Neural progenitor cell (in vitro differentiated cells): ENCODE results near the gene SLC7A9. TPM values are rescaled to one million over a fixed set of nuclear protein-coding genes. Genes with fewer than 3 reads are reported as not detected.

Experiments
- DNase-seq: peaks from one replicate; pipeline ENCODE4 v3.0.0-alpha.2; 2016; ENCODE audit warnings: low spot score
- H2AFZ ChIP-seq: fragments of 200-600 bp; sonication (generic); replicated peaks from 2 replicates; pipeline ENCODE4 v1.6.1; 2016; ENCODE audit warnings: antibody characterized with exemption
- H3F3A ChIP-seq: fragments of 200-600 bp; sonication (generic); 2 replicates; pipeline ENCODE4 v1.6.1; 2016; ENCODE audit warnings: antibody characterized with exemption, low read depth
- H3K27ac ChIP-seq: fragments of 200-600 bp; sonication (generic); 2 replicates; pipeline ENCODE4 v1.5.1; 2016; ENCODE audit warnings: mild to moderate bottlenecking
- H3K27me3 ChIP-seq: fragments of 200-600 bp; sonication (generic); 2 replicates; pipeline ENCODE4 v1.6.1; 2016; ENCODE audit warnings: mild to moderate bottlenecking, moderate library complexity
- H3K36me3 ChIP-seq: fragments of 200-600 bp; sonication (generic); 2 replicates; pipeline ENCODE4 v1.5.1; 2016
- H3K4me1 ChIP-seq: fragments of 200-600 bp; sonication (generic); 2 replicates; pipeline ENCODE4 v1.6.1; 2016; ENCODE audit warnings: mixed run types
- H3K4me2 ChIP-seq: fragments of 200-600 bp; sonication (generic); 2 replicates; pipeline ENCODE4 v1.6.1; 2016
- H3K4me3 ChIP-seq: fragments of 200-600 bp; sonication (generic); 2 replicates; pipeline ENCODE4 v1.5.1; 2016
- H3K79me2 ChIP-seq: fragments of 200-600 bp; sonication (generic); 2 replicates; pipeline ENCODE4 v1.6.1; 2016; ENCODE audit warnings: low read depth
- H3K9ac ChIP-seq: fragments of 200-600 bp; sonication (generic); 2 replicates; pipeline ENCODE4 v1.6.1; 2016
- H3K9me3 ChIP-seq: fragments of 200-600 bp; sonication (generic); 2 replicates; pipeline ENCODE4 v1.5.1; 2016; ENCODE audit warnings: low read depth
- H4K20me1 ChIP-seq: fragments of 200-600 bp; sonication (generic); 2 replicates; pipeline ENCODE4 v1.6.1; 2016; ENCODE audit warnings: low read depth
- H3K27ac Mint-ChIP-seq: 3 replicates; pipeline ENCODE4 v1.8.0; 2021; ENCODE audit warnings: mixed read lengths
- H3K27me3 Mint-ChIP-seq: 2 replicates; pipeline ENCODE4 v1.8.0; 2022; ENCODE audit warnings: low read depth, mild to moderate bottlenecking, inconsistent platforms, moderate library complexity, mixed read lengths; ENCODE audit not compliant: insufficient read depth
- H3K36me3 Mint-ChIP-seq: 3 replicates; pipeline ENCODE4 v1.8.0; 2021; ENCODE audit warnings: mixed read lengths
- H3K4me1 Mint-ChIP-seq: 3 replicates; pipeline ENCODE4 v1.8.0; 2021; ENCODE audit warnings: mixed read lengths
- H3K4me3 Mint-ChIP-seq: 3 replicates; pipeline ENCODE4 v1.8.0; 2021; ENCODE audit warnings: mild to moderate bottlenecking, moderate library complexity, mixed read lengths
- H3K9me3 Mint-ChIP-seq: 3 replicates; pipeline ENCODE4 v1.8.0; 2020; ENCODE audit warnings: mixed read lengths
- EZH2 ChIP-seq: fragments of 200-600 bp; sonication (generic); IDR thresholded peaks from 2 replicates; pipeline ENCODE4 v1.6.1; 2017; ENCODE audit warnings: antibody characterized with exemption, mild to moderate bottlenecking, moderate library complexity
- EZH2phosphoT487 ChIP-seq: fragments of 200-600 bp; sonication (generic); IDR thresholded peaks from 2 replicates; pipeline ENCODE4 v1.6.1; 2017; ENCODE audit warnings: antibody characterized with exemption
- total RNA-seq: library from RNA; depleted of rRNA; stranded (reverse); fragments of >200 nt; gene quantifications from 2 replicates; pipeline ENCODE4 v1.2.3, GENCODE V29; 2015; ENCODE audit warnings: low replicate concordance
- TF ChIP-seq, protein P1 (sequence below): fragments of 200-600 bp; sonication (generic); IDR thresholded peaks from 2 replicates; pipeline ENCODE4 v1.5.1; 2017; ENCODE audit warnings: antibody characterized with exemption, mild to moderate bottlenecking

SLC7A9 gene
- total RNA-seq, 1 donor from 2014 or later: not detected

DNA sequence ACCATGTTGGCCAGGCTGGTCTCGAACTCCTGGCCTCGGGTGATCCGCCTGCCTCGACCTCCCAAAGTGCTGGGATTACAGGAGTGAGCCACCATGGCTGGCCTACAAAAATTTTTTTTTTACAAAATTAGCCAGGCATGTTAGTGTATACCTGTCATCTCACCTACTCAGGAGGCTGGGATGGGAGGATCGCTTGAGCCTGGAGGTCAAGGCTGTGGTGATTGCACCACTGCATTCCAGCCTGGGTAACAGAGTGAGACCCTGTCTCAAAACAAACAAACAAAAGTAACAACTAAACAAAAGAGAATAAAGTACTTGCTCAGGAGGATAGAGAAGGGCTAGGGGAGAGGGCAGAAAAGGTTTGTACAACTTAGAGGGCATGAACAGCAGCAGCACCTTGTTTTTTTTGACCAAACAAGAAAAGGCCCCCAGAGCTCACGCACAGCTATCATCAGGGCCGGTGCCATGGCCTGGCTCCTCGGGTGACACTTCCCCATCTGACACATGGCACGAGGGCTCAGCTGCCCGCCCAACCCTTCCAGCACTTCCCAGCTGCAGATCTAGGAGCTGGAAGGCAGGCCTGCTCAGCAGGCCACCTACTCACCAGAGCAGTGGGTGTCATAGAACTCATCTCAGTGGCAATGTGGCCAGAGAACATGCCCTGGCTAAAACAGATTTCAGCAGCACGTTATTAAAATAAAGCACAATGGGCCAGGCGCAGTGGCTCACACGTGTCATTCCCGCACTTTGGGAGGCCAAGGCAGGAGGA lies 8.6 kb upstream of the SLC7A9 start:
- H3F3A ChIP-seq: no peaks in the 10 kb centered on the region
- DNase-seq: no peak
- peaks cover 4% of the 10 kb centered on the region for H3K27me3 Mint-ChIP-seq
- H3K4me1 ChIP-seq: peaks cover 4% of the 10 kb centered on the region
- H3K4me3 ChIP-seq: no peak overlapping the region
- no peak overlapping the region for H3K27ac ChIP-seq
- H3K36me3 Mint-ChIP-seq: peaks cover 9% of the 10 kb centered on the region
- H4K20me1 ChIP-seq: no peaks in the 10 kb centered on the region
- no peaks in the 10 kb centered on the region for H3K36me3 ChIP-seq
- H3K4me1 Mint-ChIP-seq: peaks cover 6% of the 10 kb centered on the region
- no peak overlapping the region for H3K9ac ChIP-seq
- H3K9me3 Mint-ChIP-seq: no peaks in the 10 kb centered on the region
- no peaks in the 10 kb centered on the region for H3K79me2 ChIP-seq
- TF ChIP-seq, protein P1, sequence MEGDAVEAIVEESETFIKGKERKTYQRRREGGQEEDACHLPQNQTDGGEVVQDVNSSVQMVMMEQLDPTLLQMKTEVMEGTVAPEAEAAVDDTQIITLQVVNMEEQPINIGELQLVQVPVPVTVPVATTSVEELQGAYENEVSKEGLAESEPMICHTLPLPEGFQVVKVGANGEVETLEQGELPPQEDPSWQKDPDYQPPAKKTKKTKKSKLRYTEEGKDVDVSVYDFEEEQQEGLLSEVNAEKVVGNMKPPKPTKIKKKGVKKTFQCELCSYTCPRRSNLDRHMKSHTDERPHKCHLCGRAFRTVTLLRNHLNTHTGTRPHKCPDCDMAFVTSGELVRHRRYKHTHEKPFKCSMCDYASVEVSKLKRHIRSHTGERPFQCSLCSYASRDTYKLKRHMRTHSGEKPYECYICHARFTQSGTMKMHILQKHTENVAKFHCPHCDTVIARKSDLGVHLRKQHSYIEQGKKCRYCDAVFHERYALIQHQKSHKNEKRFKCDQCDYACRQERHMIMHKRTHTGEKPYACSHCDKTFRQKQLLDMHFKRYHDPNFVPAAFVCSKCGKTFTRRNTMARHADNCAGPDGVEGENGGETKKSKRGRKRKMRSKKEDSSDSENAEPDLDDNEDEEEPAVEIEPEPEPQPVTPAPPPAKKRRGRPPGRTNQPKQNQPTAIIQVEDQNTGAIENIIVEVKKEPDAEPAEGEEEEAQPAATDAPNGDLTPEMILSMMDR: no peak
- no peak for TF ChIP-seq EZH2
- TF ChIP-seq EZH2phosphoT487: no peak
- H3K27ac Mint-ChIP-seq: no peak overlapping the region
- no peaks in the 10 kb centered on the region for H3K9me3 ChIP-seq
- H3K4me2 ChIP-seq: no peak overlapping the region
- H3K27me3 ChIP-seq: no peaks in the 10 kb centered on the region
- H2AFZ ChIP-seq: no peak overlapping the region
- H3K4me3 Mint-ChIP-seq: no peak overlapping the region

DNA sequence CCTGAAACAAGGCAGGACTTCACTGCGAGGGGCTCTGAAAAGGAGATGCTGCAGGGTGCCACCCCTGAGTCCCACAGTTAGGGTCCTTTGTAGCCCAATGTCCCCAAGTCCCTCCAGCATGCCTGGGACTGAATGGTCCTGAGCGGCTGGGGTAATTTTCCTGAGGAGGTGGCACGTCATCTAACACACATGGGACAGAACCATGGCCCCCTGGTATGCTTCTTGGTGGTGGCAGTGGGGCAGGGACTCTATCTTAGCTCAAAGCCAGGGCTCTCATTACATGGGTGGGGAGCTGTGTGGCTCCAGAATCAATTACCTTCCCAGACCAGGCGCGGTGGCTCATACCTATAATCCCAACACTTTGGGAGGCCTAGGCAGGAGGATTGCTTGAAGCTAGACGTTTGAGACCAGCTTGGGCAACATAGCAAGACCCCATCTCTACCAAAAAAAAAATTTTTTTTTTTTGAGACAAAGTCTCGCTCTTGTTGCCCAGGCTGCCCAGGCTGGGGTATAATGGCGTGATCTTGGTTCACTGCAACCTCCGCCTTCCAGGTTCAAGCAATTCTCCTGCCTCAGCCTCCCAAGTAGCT lies 7.9 kb upstream of the SLC7A9 start:
- no peaks in the 10 kb centered on the region for H3K27me3 ChIP-seq
- no peak overlapping the region for H3K4me3 ChIP-seq
- H3K9ac ChIP-seq: no peak overlapping the region
- H3K36me3 Mint-ChIP-seq: peaks cover 9% of the 10 kb centered on the region
- H2AFZ ChIP-seq: no peak overlapping the region
- H3K27me3 Mint-ChIP-seq: peaks cover 4% of the 10 kb centered on the region
- no peak for TF ChIP-seq EZH2
- TF ChIP-seq, protein P1: no peak
- TF ChIP-seq EZH2phosphoT487: no peak
- peaks cover 4% of the 10 kb centered on the region for H3K4me1 ChIP-seq
- H3K79me2 ChIP-seq: no peaks in the 10 kb centered on the region
- no peak for DNase-seq
- no peak overlapping the region for H3K4me3 Mint-ChIP-seq
- no peaks in the 10 kb centered on the region for H3K9me3 ChIP-seq
- no peaks in the 10 kb centered on the region for H3F3A ChIP-seq
- H3K4me2 ChIP-seq: no peak overlapping the region
- H3K36me3 ChIP-seq: no peaks in the 10 kb centered on the region
- no peak overlapping the region for H3K27ac ChIP-seq
- no peak overlapping the region for H3K27ac Mint-ChIP-seq
- peaks cover 6% of the 10 kb centered on the region for H3K4me1 Mint-ChIP-seq
- no peaks in the 10 kb centered on the region for H3K9me3 Mint-ChIP-seq
- no peaks in the 10 kb centered on the region for H4K20me1 ChIP-seq

DNA sequence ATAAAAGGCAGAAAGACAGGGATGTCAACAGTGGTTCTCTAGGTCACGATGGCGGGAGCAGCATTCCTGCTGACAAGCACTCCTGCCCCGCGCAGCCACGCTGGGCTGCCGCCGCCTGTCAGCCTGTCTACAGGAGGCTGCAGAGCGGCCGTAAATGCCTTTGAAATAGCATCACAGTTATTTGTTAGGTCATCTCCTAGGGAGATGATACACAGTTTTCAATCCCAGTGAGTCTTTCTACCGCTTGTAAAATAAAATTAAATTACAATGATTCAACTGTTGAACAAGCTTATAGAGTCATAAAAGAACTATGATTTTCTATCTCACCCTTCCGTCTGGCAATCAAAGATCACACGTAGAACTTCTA lies 7.3 kb upstream of the SLC7A9 start:
- H4K20me1 ChIP-seq: no peaks in the 10 kb centered on the region
- no peak overlapping the region for H2AFZ ChIP-seq
- peaks cover 9% of the 10 kb centered on the region for H3K36me3 Mint-ChIP-seq
- H3K27ac ChIP-seq: no peak overlapping the region
- no peaks in the 10 kb centered on the region for H3K9me3 ChIP-seq
- peaks cover 4% of the 10 kb centered on the region for H3K4me1 ChIP-seq
- peaks cover 6% of the 10 kb centered on the region for H3K4me1 Mint-ChIP-seq
- no peak overlapping the region for H3K27ac Mint-ChIP-seq
- H3K9ac ChIP-seq: no peak overlapping the region
- no peaks in the 10 kb centered on the region for H3F3A ChIP-seq
- no peak overlapping the region for H3K4me3 ChIP-seq
- H3K4me3 Mint-ChIP-seq: no peak overlapping the region
- no peak overlapping the region for H3K4me2 ChIP-seq
- no peaks in the 10 kb centered on the region for H3K27me3 ChIP-seq
- DNase-seq: no peak
- TF ChIP-seq, protein P1: no peak
- TF ChIP-seq EZH2 (no peak), EZH2phosphoT487 (no peak)
- H3K36me3 ChIP-seq: no peaks in the 10 kb centered on the region
- peaks cover 4% of the 10 kb centered on the region for H3K27me3 Mint-ChIP-seq
- no peaks in the 10 kb centered on the region for H3K79me2 ChIP-seq
- no peaks in the 10 kb centered on the region for H3K9me3 Mint-ChIP-seq
